ENCODE results near the gene CAPNS1.

DNA sequence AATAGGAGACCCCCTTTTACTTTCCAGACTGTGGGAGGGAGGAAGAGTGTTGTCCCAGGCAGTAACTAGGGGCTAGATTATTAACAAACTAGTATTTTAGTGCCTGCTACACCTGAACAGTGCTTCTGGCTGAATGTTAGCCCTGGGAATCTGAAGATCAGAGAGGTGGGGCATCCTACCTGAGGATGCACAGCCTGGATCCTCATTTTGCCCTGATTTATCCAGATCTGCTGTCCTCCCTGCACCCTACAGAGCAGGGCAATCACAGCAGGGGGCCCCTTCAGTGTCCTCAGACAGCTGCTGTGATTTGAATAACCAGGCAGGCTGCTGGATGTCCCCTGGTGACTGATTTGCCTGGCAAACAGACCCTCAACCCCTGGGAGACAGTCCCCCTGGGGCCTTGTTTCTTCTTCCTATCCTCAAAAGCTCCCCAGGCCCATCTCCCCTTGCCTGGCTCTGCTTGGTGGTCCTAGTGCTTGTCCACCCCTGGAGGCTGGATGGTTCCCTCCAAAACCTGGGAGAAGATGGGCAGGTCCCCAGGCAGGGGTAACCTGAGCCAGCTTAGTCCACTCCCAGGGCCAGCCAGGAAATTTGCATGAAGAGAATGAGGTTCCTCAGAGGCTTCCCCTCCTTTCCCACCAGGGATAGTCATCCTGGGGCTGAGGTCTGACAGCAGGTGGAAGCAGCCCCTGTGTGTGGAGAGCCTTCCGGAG is 29.2 kb upstream of the CAPNS1 start, which contains the start of gene OVOL3:
- TF ChIP-seq, protein P1, sequence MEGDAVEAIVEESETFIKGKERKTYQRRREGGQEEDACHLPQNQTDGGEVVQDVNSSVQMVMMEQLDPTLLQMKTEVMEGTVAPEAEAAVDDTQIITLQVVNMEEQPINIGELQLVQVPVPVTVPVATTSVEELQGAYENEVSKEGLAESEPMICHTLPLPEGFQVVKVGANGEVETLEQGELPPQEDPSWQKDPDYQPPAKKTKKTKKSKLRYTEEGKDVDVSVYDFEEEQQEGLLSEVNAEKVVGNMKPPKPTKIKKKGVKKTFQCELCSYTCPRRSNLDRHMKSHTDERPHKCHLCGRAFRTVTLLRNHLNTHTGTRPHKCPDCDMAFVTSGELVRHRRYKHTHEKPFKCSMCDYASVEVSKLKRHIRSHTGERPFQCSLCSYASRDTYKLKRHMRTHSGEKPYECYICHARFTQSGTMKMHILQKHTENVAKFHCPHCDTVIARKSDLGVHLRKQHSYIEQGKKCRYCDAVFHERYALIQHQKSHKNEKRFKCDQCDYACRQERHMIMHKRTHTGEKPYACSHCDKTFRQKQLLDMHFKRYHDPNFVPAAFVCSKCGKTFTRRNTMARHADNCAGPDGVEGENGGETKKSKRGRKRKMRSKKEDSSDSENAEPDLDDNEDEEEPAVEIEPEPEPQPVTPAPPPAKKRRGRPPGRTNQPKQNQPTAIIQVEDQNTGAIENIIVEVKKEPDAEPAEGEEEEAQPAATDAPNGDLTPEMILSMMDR (IDR thresholded peaks at IDR 0.05): no peak
- TF ChIP-seq POLR2A (IDR thresholded peaks at IDR 0.05): no peak

All from thyroid gland (tissue), 4 donors.